GM21786 (cell line): ENCODE measurements around the gene DNAH8.
"Not testable (repeated sequence)": the region's sequence is repeated elsewhere in the genome, so short reads cannot be mapped to it uniquely, and the experiment has no call there.

Source experiments
- ATAC-seq: cut with Tn5 transposase; IDR thresholded peaks from one replicate; pipeline ENCODE4 v1.9.1; 2021; ENCODE audit not compliant: unreplicated experiment

DNAH8 gene

DNA sequence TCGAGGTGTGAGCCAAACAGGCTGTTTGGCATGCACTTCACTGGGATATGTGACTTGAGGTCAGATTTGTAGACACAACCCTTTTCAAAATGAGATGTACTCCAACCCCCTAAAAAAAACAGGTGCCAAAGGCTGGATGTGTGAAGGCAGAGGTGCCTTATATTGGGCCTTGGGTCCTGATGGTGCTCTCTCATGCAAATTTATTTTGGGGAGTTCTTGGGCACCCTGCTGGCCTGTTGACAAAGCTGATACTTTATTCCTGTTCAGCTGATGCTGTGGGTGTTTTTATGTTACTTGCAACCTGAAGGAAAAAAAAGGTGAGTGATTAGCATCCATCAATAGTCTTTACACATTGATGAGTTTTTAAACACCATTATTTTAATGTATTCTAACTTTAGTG is 121.5 kb downstream of the DNAH8 start:
- no peak for ATAC-seq

DNA sequence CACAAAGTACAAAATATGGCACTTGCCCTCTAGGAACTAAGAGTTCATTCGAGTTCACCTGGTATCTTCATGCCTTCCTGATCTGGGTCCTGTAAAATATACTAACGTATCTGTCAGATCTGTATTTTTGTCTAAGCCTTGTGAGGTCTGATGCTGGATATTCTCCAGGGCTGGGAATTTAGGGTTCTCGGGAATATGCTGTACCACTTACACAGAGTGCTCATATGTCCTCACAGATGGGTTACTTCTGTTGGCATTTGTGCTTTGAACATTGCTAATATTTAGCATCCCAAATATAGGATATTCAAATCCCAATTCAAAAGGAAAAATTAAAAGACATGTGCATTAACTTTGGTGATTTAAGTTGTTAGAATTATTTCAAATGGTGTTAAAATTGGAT is 122.0 kb downstream of the DNAH8 start:
- no peak for ATAC-seq

DNA sequence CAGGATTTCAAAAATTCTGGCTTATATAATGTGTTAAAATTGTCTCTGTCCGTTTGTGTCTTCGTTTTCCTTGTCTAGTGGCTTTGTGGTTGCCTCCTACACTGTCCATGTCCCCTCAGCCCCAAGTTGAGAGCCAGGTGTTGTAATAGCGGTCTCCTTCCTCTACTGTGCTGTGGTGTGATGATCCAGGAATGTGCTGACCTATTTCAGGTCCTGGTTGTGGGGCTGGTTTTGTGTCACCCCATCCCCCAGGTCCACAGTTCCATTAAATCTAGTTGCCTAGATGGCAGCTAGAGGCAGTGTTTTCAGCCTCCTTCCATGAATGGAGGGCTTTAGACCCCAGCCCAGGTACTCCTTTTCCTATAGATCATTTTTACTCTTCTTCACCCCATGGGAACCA is 128.7 kb downstream of the DNAH8 start:
- no peak for ATAC-seq

DNA sequence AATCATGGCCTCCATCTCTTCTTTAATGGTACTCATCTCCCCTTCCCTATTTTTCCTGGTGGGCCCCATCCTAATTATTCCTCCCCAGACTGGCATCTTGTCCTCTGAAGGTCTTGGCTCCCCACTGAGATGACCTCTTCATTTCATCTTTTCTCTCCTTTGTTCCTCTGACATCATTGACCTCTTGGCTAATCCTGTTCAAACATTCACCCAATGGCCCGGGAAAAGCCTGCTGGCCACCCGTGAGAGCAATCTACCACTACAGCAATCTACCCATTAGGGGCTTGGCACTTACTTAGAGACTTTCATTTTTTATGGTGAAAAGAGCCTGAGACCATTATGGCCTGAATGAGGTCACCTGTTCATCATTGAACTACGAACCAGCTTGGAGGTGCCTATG is 130.8 kb downstream of the DNAH8 start:
- no peak for ATAC-seq

DNA sequence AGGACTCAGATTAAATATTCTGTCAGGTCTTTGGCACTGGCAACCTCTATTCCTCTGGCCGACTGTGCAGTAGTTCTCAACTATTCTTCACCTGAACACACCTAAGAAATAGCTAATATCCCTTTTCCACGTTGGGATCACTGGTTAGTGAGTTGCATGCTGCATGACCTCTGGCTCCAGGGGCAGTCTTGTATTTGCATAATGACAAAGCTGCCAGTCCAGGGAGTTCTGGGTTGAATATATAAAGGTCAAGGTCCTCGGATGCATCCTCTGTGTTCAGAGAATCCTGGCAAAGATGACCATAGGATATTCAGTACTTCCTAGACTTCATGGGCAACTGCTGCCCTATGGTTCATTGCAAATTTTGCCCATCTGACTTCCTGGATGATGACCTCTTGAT is 131.2 kb downstream of the DNAH8 start:
- no peak for ATAC-seq

DNA sequence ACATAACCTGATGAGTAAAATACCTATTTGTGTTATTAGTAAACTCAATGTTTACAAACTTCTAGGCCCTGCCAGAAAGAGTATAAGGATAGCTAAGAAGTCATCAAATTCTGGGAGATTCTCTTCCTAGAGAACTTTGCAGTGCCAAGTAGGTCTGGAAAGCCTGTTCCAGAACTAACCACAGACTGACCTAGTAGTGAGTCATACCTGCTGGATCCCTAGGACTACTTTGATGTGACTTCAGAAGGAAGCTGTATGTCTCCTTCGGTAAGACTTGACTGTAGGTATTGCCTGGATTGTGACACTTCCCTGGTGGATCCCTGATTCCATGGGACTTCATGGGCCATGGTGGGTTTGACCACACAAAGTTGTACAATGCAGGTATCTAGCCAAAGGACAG is 131.7 kb downstream of the DNAH8 start:
- ATAC-seq = no peak

DNA sequence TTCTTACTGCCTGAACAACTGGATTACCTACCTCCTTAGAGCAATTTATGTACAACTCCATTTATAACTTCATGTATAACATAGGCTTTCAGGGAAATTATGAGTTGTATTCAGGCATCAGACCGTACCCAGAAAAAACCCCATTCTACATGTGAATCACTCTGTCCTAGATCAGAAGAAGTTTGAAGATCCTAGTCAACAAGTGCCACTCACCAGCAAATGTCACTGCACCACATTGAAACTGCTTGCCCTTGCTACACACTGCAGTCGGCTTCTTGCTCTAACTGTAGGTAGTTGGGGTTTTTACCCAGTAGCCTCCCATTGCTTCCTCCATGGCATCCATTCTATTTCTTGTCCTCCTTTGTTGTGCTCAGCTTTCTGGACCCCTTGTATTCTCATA is 132.4 kb downstream of the DNAH8 start:
- no peak for ATAC-seq

DNA sequence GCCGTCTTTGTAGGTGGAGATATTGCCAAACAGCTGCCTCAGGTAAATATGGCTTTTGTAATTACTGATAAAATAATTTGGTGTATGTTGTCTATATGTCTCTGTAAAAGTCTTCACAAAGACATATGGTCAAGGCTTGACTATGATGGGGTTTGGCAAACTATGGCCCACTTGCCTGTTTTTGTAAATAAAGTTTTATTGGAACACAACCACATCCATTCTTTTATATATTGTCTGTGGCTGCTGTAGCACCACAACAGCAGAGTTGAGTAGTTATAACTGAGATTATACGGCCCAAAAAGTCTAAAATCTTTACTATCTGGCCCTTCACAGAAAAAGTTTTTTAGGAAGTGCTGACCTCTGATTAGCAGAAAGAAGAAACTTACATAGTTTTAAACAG is 133.6 kb downstream of the DNAH8 start:
- no peak for ATAC-seq

DNA sequence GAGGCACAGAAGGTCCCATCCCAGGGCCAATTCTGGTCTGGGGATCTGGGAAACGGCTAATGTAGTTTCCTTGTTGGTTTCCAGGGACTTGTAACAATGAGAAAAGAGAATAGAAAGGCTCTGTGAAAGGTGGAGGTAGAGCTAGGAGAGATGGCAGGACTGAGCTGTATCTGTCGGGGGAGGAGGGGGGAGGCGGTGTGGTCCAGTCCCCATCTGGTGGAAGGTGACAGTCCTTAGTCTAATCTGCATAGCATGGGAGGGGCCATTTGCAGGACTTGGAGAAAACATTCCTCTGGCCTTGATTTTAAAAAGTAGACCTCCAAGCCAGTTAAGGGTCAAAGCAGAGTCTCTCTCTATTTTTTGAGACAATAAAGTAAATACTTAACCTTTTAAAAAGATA is 137.1 kb downstream of the DNAH8 start:
- no peak for ATAC-seq

DNA sequence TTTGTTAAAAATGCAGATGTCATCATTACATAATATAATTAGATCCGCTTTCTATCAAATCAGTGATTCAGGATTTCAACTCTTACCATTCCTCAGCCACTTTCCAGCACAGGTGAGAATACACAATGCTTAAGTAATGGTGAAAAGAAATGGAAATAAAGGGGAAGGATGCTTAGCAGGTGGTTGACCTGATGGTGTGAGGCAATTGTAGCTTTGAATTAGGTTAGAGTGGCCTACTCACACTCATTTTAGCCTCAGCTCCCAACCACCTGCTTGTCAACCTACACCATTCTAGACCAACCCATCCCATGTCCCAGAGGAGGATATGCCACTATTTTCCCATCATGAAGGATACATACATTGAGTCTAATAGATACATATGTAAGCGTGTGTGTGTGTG is 138.1 kb downstream of the DNAH8 start:
- ATAC-seq = no peak

DNA sequence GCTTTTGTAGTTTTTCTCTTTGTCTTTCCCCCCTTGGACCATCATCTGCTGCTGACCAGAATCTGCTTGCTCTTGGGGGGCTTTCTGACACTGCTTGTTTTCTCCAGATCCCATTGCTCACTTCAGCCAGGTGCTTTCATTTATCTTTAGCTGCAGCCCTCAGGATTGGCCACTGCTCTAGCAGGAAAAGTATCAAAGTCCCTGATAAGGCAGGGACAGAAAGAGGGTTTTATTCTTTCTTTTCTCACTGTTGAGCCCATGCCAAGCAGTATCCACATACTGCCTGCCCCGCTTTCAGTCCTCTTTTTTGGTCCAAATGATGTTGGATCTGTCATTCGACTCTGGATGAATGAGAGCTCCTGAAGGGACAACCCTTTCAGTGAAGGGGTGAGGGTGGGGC is 141.4 kb downstream of the DNAH8 start:
- ATAC-seq = no peak

DNA sequence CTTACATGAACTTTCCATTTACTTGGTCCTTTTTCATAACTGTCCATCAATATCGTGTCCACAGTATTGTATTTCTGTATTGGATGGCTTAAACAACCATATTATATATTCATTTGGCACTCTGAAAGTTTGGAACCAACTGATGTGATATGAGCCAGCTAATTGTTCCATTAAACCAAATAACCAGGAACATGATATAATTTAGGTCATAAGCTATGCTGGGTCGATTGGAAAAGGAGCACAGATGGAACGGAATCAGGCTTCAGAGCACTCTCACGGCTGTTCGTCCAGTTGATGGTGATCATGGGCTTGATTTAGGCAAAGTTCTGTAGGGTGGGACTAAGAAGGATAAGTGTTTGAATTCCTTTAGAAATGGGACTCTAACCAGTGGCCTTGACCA is 142.7 kb downstream of the DNAH8 start:
- no peak for ATAC-seq

DNA sequence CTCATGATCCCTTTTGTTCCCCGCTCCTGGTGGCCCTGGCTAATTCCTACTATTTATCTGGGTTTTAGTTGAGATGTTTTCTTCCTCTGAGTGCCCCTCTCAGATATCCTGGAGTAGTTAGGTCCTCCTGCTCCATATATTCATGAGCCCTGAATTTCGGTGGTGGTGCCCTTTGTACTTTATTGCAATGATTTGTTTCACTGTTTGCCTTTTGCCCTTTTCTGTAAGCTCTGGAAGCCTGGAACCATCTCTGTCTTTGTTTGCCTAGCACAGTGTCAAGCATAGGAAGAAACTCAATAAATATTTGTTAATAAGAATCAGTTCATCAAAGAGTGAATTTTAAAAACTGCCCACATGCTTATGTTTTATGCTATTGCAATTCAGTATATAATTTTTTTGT is 144.9 kb downstream of the DNAH8 start:
- no peak for ATAC-seq

DNA sequence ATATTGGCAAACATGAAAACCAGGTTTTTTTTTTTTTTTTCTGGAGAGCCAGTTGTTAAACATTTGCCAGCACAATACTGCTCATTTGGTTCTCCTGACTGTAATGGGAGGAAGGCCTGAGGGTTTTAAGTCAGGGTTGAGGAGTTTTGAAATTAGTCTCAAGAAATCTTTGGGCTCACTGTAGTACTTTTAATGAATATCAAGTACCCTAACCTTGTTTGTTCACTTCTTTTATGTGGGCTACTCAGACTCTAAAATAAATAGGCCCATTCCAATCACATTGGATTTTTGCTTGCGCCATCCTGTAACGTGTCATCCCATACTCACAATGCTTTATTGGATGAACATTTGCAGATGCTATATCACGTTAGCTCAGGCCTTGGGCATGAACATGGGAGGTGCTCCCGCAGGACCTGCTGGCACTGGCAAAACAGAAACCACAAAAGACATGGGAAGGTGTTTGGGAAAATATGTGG is 146.9 kb downstream of the DNAH8 start:
- ATAC-seq = no peak

DNA sequence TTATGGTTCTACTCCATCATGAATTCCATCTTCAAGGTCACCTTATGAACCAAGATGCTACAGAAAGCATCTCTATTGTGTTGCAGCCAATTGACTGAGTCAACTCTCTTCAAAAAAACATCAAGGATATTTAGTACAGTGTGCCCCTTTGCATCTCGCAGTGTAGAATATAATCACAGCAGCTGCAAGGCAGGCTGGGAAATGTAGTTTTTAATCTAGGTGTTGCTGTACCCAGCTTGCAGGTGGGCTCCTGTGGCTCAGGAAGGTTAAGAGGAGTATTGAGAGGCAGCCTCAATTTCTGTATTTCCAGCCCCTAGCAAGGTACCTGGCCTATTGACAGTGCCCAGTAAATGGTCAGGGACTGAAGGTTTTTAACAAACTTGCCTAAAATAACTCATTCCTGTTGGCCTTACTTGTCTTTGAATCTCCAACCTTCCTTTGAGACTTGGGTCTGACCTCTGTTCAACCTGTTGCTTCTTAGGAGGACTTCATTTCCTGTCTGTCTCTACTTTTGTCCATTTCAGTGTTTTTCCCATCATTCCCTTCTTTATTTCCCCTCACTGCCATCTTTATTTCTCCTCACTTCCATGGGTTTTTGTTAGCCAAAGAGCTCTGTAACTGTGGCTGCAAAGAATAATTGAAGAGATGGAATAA is 150.5 kb downstream of the DNAH8 start:
- no peak for ATAC-seq

DNA sequence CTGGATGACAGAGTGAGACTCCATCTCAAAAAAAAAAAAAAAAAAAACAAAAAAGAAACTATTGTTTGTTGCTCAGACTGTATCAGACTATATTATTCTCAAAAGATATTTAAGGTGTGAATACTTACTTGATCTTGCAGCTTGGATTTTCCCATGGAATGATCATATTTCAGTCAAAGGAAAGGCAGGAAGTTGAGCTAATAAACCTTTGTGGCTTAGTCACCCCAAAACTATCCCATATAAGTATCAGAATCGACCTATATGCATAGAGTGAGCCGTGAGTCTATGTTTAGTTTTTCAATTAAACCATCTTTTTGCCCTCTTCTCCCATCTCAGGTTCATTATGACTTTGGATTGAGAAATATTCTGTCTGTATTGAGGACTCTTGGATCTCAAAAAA is 152.6 kb downstream of the DNAH8 start:
- ATAC-seq = no peak

DNA sequence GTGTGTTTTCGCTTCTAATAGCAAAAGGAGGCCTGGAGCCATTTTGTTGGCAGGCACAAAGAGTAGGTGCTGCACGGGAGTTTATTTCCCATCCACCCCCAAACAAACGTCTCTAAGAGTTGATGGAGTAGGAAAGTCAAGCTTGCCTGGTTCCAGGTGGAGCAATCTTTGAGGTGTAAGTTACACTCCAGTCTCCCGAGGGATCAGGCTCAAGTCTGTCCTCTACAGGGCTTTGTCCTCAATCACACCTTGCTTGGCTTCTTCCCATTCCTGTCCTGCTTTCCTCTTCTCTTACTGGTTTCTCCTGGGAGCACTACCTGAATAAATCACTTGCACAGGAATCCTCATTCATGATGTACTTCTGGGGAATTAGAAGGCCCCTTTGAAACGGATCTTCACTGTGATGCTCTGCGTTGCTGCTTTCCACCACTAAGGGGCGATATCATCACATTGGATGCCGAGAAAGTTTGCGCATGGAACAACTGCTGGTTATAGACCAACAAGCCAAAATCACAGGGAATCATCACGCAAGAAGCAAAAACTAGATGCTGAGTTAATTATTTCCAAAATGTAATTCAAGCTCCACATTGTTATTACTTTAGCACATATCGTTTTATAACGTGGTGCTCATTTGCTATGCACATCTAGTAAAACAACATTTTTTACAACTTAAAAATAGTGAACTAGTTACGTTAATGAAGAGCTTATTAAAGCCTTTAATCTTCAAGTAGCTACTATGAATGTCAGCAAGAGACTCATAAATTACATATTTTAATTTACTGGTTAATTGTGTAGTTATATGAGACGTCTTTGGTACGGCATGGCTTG is 156.8 kb downstream of the DNAH8 start:
- no peak for ATAC-seq

DNA sequence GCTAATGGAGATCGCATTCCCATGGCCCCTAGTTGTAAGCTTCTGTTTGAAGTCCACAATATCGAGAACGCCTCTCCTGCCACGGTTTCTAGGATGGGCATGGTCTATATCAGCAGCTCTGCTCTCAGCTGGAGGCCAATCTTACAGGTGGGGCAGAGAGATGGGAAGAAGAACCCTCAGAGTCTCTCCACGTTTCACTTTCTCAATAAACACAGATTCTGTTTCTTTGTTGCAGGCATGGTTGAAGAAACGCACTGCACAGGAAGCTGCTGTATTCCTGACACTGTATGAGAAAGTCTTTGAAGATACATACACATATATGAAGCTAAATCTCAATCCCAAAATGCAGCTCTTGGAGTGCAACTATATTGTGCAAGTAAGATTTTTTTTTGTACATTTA is 157.9 kb downstream of the DNAH8 start:
- no peak for ATAC-seq

DNA sequence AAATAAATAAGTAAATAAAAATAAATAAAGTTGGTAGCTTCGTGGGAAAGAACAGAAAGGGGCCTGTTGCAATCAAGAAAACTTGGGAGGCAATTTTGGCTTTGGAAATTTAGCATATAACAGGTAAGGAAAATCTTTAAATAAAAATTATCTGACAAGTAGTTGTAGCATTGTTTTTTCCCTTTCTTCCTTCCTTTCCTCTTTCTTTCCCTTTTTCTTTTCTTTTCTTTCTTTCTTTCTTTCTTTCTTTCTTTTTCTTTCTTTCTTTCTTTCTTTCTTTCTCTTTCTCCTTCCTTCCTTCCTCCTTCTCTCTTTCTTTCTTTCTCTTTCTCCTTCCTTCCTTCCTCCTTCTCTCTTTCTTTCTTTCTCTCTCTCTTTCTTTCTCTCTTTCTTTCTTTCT is 158.7 kb downstream of the DNAH8 start:
- not testable (repeated sequence) for ATAC-seq

DNA sequence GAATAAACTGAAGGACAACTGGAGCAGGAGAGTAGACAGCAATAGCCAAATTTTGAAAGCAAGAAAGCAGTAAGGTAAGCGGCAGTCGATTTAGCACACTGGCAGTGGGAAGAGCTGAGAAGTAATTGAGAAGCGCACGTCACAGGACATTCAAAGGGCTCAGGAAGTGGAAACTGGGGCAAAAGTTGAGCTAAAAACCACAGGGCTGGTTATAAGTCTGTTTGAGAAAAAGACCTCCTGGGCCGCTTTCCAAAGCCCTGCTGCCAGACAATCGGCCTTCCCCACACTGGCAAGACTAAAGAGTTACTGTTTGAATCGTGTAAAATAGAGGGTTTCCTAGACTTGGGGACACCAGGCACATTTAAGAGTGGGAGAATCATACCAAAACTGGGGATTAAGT is 161.4 kb downstream of the DNAH8 start:
- ATAC-seq = no peak

DNA sequence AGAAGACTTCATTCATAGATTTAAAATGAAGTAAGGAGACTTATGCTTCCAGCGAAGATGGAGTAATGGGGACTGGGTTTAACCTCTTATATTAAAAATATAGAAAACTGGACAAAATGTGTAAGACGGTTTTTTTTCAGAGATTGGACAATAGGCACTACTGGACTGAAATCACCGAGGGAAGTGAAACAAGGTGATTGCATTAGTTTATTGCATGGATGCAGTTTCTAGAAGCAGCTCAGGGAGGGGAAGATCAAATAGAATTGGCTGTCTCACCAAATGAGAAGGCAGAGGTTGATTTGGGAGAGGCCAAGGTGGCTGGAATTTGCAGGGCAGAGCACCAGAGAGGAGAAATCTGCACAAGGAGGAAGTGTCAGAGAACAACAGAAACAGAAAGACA is 162.6 kb downstream of the DNAH8 start:
- ATAC-seq = no peak

DNA sequence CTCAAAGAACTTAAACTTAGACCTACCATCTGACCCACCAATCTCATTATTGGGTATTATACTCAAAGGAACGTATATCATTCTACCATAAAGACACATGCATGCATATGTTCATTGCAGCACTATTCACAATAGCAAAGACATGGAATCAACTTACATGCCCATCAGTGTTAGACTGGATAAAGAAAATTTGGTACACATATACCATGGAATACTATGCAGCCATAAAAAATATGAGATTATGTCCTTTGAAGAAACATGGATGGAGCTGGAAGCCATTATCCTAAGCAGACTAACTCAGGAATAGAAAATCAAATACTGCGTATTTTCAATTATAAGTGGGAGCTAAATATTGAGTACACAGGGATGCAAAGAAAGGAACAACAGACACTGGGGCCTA is 167.0 kb downstream of the DNAH8 start:
- ATAC-seq = no peak

DNA sequence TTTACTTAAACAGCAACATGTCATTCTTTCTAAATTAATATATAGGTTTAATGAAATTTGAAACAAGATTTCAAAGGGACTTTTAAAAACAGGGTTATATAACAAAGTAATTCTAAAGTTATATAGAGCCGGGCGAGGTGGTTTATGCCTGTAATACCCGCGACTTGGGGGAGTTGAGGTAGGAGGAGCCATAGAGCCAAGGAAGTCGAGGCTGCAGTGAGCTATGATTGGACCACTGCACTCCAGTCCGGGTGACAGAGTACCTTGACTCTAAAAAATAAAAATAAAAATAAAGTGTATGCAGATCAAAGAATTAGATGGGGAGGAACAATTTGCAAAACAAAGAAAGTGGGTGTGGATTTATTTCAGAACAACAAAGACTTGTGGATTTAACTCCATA is 182.4 kb downstream of the DNAH8 start:
- ATAC-seq = no peak
